ENCODE data around the gene TOB1.

TOB1 gene

GRCh38 chr17:50832267-50832863 is 33.8 kb downstream of the TOB1 start:
- no peak for DNase-seq (ENCODE audit: low spot score)

GRCh38 chr17:50831471-50831928 is 34.7 kb downstream of the TOB1 start:
- DNase-seq (ENCODE audit: low spot score): no peak

GRCh38 chr17:50830994-50831393 is 35.2 kb downstream of the TOB1 start:
- DNase-seq (ENCODE audit: low spot score): peak; percentile 93

GRCh38 chr17:50830352-50830751 is 35.8 kb downstream of the TOB1 start:
- DNase-seq (ENCODE audit: low spot score): no peak

- no peak for DNase-seq (ENCODE audit: low spot score)
Observed at GRCh38 chr17:50829332-50829731, 36.8 kb downstream of the TOB1 start.

GRCh38 chr17:50828508-50829170 is 37.5 kb downstream of the TOB1 start:
- DNase-seq (ENCODE audit: low spot score): no peak

- DNase-seq (ENCODE audit: low spot score): no peak
Observed at GRCh38 chr17:50825188-50825587, 41.0 kb downstream of the TOB1 start.

GRCh38 chr17:50824429-50824828 is 41.7 kb downstream of the TOB1 start:
- DNase-seq (ENCODE audit: low spot score): no peak

- DNase-seq (ENCODE audit: low spot score): no peak
Observed at GRCh38 chr17:50822550-50822949, 43.6 kb downstream of the TOB1 start.

- DNase-seq (ENCODE audit: low spot score): no peak
Observed at GRCh38 chr17:50820651-50821050, 45.5 kb downstream of the TOB1 start.

- DNase-seq (ENCODE audit: low spot score): no peak
Observed at GRCh38 chr17:50818921-50819657, 47.1 kb downstream of the TOB1 start.

GRCh38 chr17:50818261-50818660 is 47.9 kb downstream of the TOB1 start:
- no peak for DNase-seq (ENCODE audit: low spot score)

GRCh38 chr17:50817838-50818237 is 48.3 kb downstream of the TOB1 start:
- DNase-seq (ENCODE audit: low spot score): no peak

GRCh38 chr17:50816771-50817751 is 49.1 kb downstream of the TOB1 start:
- peak; percentile 51 for DNase-seq (ENCODE audit: low spot score)

GRCh38 chr17:50816271-50816670 is 49.9 kb downstream of the TOB1 start:
- no peak for DNase-seq (ENCODE audit: low spot score)

- no peak for DNase-seq (ENCODE audit: low spot score)
Observed at GRCh38 chr17:50815400-50815799, 50.8 kb downstream of the TOB1 start.

- DNase-seq (ENCODE audit: low spot score): no peak
Observed at GRCh38 chr17:50813583-50813982, 52.6 kb downstream of the TOB1 start.

All from SK-N-DZ (cell line).